Inferior parietal cortex (tissue), 1 donor: ENCODE results near the gene ERBB4.
"Not testable (repeated sequence)": the region's sequence is repeated elsewhere in the genome, so short reads cannot be mapped to it uniquely, and the experiment has no call there.

Source experiments
- DNase-seq: peaks from one replicate; pipeline ENCODE4 v3.0.0-alpha.2; 2016; ENCODE audit errors: extremely low spot score

Gene ERBB4

GRCh38 chr2:212013626-212014025, 525.0 kb downstream of the ERBB4 start:
- no peak for DNase-seq

- DNase-seq = not testable (repeated sequence)
These were observed 528.3 kb downstream of the ERBB4 start for GRCh38 chr2:212010305-212010704.

- no peak for DNase-seq
These were observed 530.6 kb downstream of the ERBB4 start for GRCh38 chr2:212007972-212008371.

- DNase-seq = peak; percentile 37
These were observed 533.4 kb downstream of the ERBB4 start for GRCh38 chr2:212005085-212005671.

- DNase-seq = no peak
These were observed 537.3 kb downstream of the ERBB4 start for GRCh38 chr2:212001325-212001724.

- no peak for DNase-seq
These were observed 541.7 kb downstream of the ERBB4 start for GRCh38 chr2:211996857-211997256.

- DNase-seq = no peak
These were observed 543.8 kb downstream of the ERBB4 start for GRCh38 chr2:211994806-211995205.

- no peak for DNase-seq
These were observed 548.3 kb downstream of the ERBB4 start for GRCh38 chr2:211990335-211990734.

- DNase-seq = no peak
These were observed 552.3 kb downstream of the ERBB4 start for GRCh38 chr2:211986313-211986712.

- DNase-seq = no peak
These were observed 553.2 kb downstream of the ERBB4 start for GRCh38 chr2:211985393-211985792.

- no peak for DNase-seq
These were observed 556.4 kb downstream of the ERBB4 start for GRCh38 chr2:211982162-211982561.

GRCh38 chr2:211981451-211981850, 557.2 kb downstream of the ERBB4 start:
- no peak for DNase-seq

GRCh38 chr2:211976076-211976475, 562.5 kb downstream of the ERBB4 start:
- DNase-seq = no peak

GRCh38 chr2:211967234-211967633, 571.4 kb downstream of the ERBB4 start:
- no peak for DNase-seq

- DNase-seq = no peak
These were observed 574.6 kb downstream of the ERBB4 start for GRCh38 chr2:211963969-211964368.

GRCh38 chr2:211957799-211958198, 580.8 kb downstream of the ERBB4 start:
- no peak for DNase-seq

GRCh38 chr2:211955648-211956047, 583.0 kb downstream of the ERBB4 start:
- no peak for DNase-seq

GRCh38 chr2:211948932-211949331, 589.7 kb downstream of the ERBB4 start:
- DNase-seq = no peak

GRCh38 chr2:211946960-211947359, 591.6 kb downstream of the ERBB4 start:
- no peak for DNase-seq

GRCh38 chr2:211944572-211944971, 594.0 kb downstream of the ERBB4 start:
- DNase-seq = no peak

GRCh38 chr2:211942153-211942552, 596.4 kb downstream of the ERBB4 start:
- DNase-seq = no peak

- no peak for DNase-seq
These were observed 597.3 kb downstream of the ERBB4 start for GRCh38 chr2:211941216-211941747.

- no peak for DNase-seq
These were observed 599.4 kb downstream of the ERBB4 start for GRCh38 chr2:211939177-211939576.

- DNase-seq = no peak
These were observed 603.8 kb downstream of the ERBB4 start for GRCh38 chr2:211934811-211935210.
